WI38 (cell line): Measurements from ENCODE around the gene WIPF1.

Source experiments
- H3K4me3 ChIP-seq: 2 replicates; pipeline ENCODE4 v1.5.1; 2011; ENCODE audit warnings: low read depth, mild to moderate bottlenecking, control low read depth, low read length
- CTCF ChIP-seq: IDR thresholded peaks from 2 replicates; pipeline ENCODE4 v1.5.1; 2012; ENCODE audit warnings: low read depth, mild to moderate bottlenecking, control low read depth, low read length

WIPF1 gene

GRCh38 chr2:174635015-174635593 is 37.5 kb upstream of the WIPF1 start:
- no peak overlapping the region for H3K4me3 ChIP-seq
- no peak for TF ChIP-seq CTCF

GRCh38 chr2:174634130-174635014 is 36.8 kb upstream of the WIPF1 start:
- TF ChIP-seq CTCF, result no peak
- H3K4me3 ChIP-seq, result no peak overlapping the region

- TF ChIP-seq CTCF, result no peak
- no peak overlapping the region for H3K4me3 ChIP-seq
Measured at GRCh38 chr2:174633623-174633930, 36.0 kb upstream of the WIPF1 start.

DNA sequence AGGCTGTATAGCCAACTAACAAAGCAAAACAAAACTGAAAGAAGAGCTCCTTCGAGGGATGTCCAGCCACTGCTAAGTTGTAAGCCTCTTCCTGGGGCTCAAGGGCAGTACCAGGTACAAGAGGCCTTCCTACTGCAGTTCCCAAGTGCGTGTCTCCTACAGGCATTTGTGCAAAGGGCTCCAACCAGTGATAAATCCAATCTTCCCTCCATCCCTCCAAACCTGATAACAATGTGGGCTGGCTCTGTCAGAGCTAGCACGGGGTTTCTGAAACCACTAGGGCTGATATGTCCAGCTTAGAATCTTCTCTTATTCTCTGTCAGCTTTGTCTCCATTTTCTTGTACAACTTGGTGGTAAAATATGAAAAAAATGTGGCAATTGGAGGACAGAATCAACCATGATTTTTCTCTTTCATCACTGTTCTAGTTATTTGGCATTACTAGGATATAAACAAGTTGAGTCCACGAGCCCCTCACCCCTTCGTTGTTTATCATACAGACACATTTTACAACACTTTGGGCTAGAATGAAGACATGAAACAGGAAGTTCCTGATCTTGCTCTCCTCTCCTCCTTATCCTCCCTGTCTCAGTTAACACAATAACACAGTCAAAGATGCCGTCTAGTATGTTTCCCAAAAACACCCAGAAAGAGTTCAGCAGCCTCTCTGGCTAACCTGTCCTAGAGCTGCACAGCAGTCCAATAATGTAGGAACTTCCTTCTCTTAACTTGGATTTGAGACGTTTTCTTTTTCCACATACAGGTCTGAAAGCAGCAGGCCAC is 35.4 kb upstream of the WIPF1 start:
- no peak for TF ChIP-seq CTCF
- H3K4me3 ChIP-seq, result no peak overlapping the region

- H3K4me3 ChIP-seq, result no peak overlapping the region
- TF ChIP-seq CTCF, result no peak
Measured at GRCh38 chr2:174631009-174631981, 33.7 kb upstream of the WIPF1 start.

DNA sequence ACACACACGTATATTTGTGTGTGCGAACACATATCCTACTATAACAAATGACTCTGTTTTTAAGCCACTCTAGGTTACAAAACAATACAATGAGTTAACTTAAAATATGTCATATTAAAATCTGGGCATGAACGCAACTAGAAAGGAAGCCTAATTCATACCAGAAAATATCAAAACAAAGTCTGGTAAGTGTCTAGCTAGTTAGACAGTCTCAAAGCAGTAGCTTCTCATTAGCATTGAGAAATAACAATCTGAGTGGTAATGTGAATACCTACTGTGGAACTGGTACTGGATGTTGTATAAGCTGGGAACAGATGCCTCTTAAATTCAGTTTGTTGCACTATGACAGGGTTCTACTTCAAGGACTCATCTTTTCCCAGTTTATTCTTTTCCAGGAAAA is 32.5 kb upstream of the WIPF1 start:
- TF ChIP-seq CTCF, result no peak
- no peak overlapping the region for H3K4me3 ChIP-seq
